Mucosa of rectum (tissue), 2 donors: ENCODE data around the gene E2F3.

Experiments used
- H3K27ac ChIP-seq, 2 donors: one replicate each; pipeline ENCODE4 v1.7.0; 2013; ENCODE audit warnings: inconsistent platforms in 2 of 2, low read depth in 2 of 2, low read length in 2 of 2
- H3K27me3 ChIP-seq, 2 donors: one replicate each; pipeline ENCODE4 v1.7.0; 2013; ENCODE audit warnings: low read length in 2 of 2; ENCODE audit not compliant: control insufficient read depth in 2 of 2, insufficient read depth in 2 of 2
- H3K36me3 ChIP-seq, 2 donors: one replicate each; pipeline ENCODE4 v1.7.0; 2013; ENCODE audit warnings: low read length in 2 of 2; ENCODE audit not compliant: control insufficient read depth in 2 of 2, insufficient read depth in 2 of 2
- H3K4me1 ChIP-seq, 2 donors: one replicate each; pipeline ENCODE4 v1.7.0; 2013; ENCODE audit warnings: low read length in 2 of 2, mild to moderate bottlenecking in 1 of 2; ENCODE audit not compliant: control insufficient read depth in 2 of 2, insufficient read depth in 2 of 2
- H3K4me3 ChIP-seq, 2 donors: one replicate each; pipeline ENCODE4 v1.7.0; 2013; ENCODE audit warnings: low read length in 2 of 2
- H3K9ac ChIP-seq, 2 donors: one replicate each; pipeline ENCODE4 v1.7.0; 2013; ENCODE audit warnings: low read length in 2 of 2, low read depth in 1 of 2, mild to moderate bottlenecking in 1 of 2
- H3K9me3 ChIP-seq, 2 donors: one replicate each; pipeline ENCODE4 v1.7.0; 2013; ENCODE audit warnings: low read length in 2 of 2; ENCODE audit not compliant: control insufficient read depth in 2 of 2
- donor health status: healthy.
- donor health status: Normal muscosa, but diverticular disease.

The E2F3 gene

DNA sequence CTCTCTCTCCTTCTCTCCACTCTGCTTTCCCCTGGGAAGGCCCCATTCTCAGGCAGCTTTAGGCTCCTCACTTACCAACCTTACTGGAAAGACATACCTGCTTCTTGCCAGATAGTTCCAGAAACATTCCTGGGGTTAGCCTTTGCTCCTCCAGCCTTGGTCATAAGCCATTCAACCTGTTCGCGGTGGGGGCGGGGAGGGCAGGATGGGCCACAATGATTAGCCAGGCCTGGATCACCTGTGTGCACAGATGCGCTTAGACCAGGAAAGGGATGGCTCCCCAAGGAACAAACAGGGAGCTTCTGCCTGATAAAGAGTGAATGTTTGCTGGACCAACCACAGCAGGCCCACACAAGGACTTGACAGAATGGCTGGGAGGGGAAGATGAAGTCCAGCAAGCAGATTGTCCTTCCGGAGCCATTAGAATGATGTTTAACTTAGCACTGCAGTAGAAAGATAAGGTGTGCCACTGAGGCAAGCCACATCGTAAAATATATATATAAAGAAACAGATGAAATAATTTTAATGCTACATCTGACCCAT, 74.9 kb downstream of the E2F3 start:
- Histone ChIP-seq H3K4me1 (no peaks in the 10 kb centered on the region), H3K9me3 (no peaks in the 10 kb centered on the region), H3K4me3 (no peak overlapping the region), H3K27me3 (no peaks in the 10 kb centered on the region), H3K9ac (no peak overlapping the region), H3K36me3 (peaks cover 11 to 12% of the 10 kb centered on the region in 2 donors), H3K27ac (no peak overlapping the region)

- Histone ChIP-seq H3K4me1 (no peaks in the 10 kb centered on the region), H3K27me3 (no peaks in the 10 kb centered on the region), H3K9me3 (no peaks in the 10 kb centered on the region), H3K27ac (no peak overlapping the region), H3K9ac (no peak overlapping the region), H3K36me3 (peaks cover 13 to 18% of the 10 kb centered on the region in 2 donors), H3K4me3 (no peak overlapping the region)
Observed at GRCh38 chr6:20477485-20477884, 75.8 kb downstream of the E2F3 start.

GRCh38 chr6:20479060-20479459, 77.4 kb downstream of the E2F3 start:
- no peaks in the 10 kb centered on the region for H3K4me1 ChIP-seq
- H3K4me3 ChIP-seq, result no peak overlapping the region
- H3K27me3 ChIP-seq, result no peaks in the 10 kb centered on the region
- no peak overlapping the region for H3K27ac ChIP-seq
- peaks cover 17 to 22% of the 10 kb centered on the region in 2 donors for H3K36me3 ChIP-seq
- H3K9ac ChIP-seq, result no peak overlapping the region
- no peaks in the 10 kb centered on the region for H3K9me3 ChIP-seq

DNA sequence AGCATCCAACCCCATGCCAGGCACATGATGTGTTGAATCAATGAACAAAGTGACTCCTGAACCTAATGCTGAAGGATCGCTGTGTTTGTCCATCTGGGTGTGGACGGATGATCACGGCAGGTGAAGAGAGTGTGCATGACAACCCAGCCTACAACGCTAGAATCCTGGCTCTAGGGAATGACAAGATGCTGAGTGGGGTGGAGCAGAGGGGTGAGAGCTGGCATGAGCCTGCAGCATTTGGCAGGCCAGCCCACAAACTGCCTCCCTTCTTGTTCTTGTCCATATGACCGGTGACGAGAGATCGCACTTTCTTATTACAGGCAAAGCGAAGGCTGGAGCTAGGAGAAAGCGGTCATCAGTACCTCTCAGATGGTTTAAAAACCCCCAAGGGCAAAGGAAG, 77.8 kb downstream of the E2F3 start:
- Histone ChIP-seq H3K9me3 (no peaks in the 10 kb centered on the region), H3K27me3 (no peaks in the 10 kb centered on the region), H3K36me3 (peaks cover 17 to 22% of the 10 kb centered on the region in 2 donors), H3K4me1 (no peaks in the 10 kb centered on the region), H3K27ac (no peak overlapping the region), H3K9ac (no peak overlapping the region), H3K4me3 (no peak overlapping the region)

GRCh38 chr6:20481281-20481680, 79.6 kb downstream of the E2F3 start:
- no peak overlapping the region for H3K4me3 ChIP-seq
- no peaks in the 10 kb centered on the region for H3K27me3 ChIP-seq
- no peaks in the 10 kb centered on the region for H3K9me3 ChIP-seq
- no peaks in the 10 kb centered on the region for H3K4me1 ChIP-seq
- H3K27ac ChIP-seq, result no peak overlapping the region
- no peak overlapping the region for H3K9ac ChIP-seq
- H3K36me3 ChIP-seq, result peaks cover 17 to 22% of the 10 kb centered on the region in 2 donors

DNA sequence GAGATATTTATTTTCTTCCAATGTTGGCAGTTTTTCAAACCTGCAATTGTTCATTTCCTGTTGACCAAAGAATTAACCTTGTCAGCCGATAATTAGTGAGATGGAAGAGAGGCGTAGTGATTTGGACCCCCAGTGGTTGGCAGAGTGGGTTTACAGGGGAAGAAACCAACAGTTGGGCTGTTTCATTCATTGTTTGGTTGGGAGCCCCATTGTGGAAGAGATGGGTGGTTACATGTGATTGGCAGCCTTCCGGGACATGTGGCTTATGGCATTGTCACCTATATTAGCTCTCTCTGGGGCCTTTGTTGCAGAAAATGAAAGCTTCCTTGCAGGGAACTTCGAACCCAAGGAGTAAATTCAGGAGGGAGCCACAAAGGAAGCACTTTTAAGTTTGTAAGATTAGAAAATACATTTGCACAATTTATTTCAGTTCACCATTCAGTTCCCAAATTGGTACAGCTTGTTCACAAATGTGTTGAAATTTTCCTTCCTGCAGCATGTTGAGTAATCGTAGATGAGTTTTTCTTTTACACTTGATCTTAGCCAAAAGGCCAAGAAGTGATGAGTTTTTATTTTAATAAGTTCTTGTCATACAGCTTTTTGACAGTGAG, 82.3 kb downstream of the E2F3 start:
- no peak overlapping the region for H3K4me3 ChIP-seq
- H3K36me3 ChIP-seq, result peaks cover 17 to 34% of the 10 kb centered on the region in 2 donors
- H3K27ac ChIP-seq, result no peak overlapping the region
- H3K4me1 ChIP-seq, result no peaks in the 10 kb centered on the region
- no peaks in the 10 kb centered on the region for H3K9me3 ChIP-seq
- no peaks in the 10 kb centered on the region for H3K27me3 ChIP-seq
- no peak overlapping the region for H3K9ac ChIP-seq

- Histone ChIP-seq H3K36me3 (peaks cover 14 to 24% of the 10 kb centered on the region in 2 donors), H3K9ac (no peak overlapping the region), H3K4me1 (no peaks in the 10 kb centered on the region), H3K27ac (no peak overlapping the region), H3K9me3 (no peaks in the 10 kb centered on the region), H3K4me3 (no peak overlapping the region), H3K27me3 (no peaks in the 10 kb centered on the region)
Observed at GRCh38 chr6:20486641-20487040, 85.0 kb downstream of the E2F3 start.

- H3K36me3 ChIP-seq, result peaks cover 11 to 18% of the 10 kb centered on the region in 2 donors
- H3K9ac ChIP-seq, result no peak overlapping the region
- no peak overlapping the region for H3K27ac ChIP-seq
- no peak overlapping the region for H3K4me3 ChIP-seq
- no peaks in the 10 kb centered on the region for H3K4me1 ChIP-seq
- H3K27me3 ChIP-seq, result no peaks in the 10 kb centered on the region
- H3K9me3 ChIP-seq, result no peaks in the 10 kb centered on the region
Observed at GRCh38 chr6:20487669-20488375, 86.1 kb downstream of the E2F3 start.

GRCh38 chr6:20490591-20490990, 88.9 kb downstream of the E2F3 start:
- Histone ChIP-seq H3K27me3 (no peaks in the 10 kb centered on the region), H3K4me3 (no peak overlapping the region), H3K27ac (no peak overlapping the region), H3K36me3 (peaks cover 8 to 17% of the 10 kb centered on the region in 2 donors), H3K4me1 (no peaks in the 10 kb centered on the region), H3K9ac (no peak overlapping the region), H3K9me3 (no peaks in the 10 kb centered on the region)

- H3K4me1 ChIP-seq, result no peaks in the 10 kb centered on the region
- H3K9me3 ChIP-seq, result no peaks in the 10 kb centered on the region
Observed at GRCh38 chr6:20492099-20492498, 90.4 kb downstream of the E2F3 start.

More at GRCh38 chr6:20492099-20492498, 90.4 kb downstream of the E2F3 start:
- Histone ChIP-seq H3K27ac (no peak overlapping the region), H3K4me3 (no peak overlapping the region), H3K9ac (no peak overlapping the region), H3K36me3 (peaks cover 8 to 11% of the 10 kb centered on the region in 2 donors), H3K27me3 (no peaks in the 10 kb centered on the region)
